T47D (cell line): ENCODE measurements around the gene GSDMA.

Experiments
- DNase-seq, 2 experiments: peaks; one replicate each; pipeline versions ENCODE4 v3.0.0 to v3.0.0-alpha.2; 2011 to 2012; ENCODE audit warnings: low read depth in 1 of 2, low spot score in 1 of 2
- JUND ChIP-seq: IDR thresholded peaks from 2 replicates; pipeline ENCODE4 v1.6.1; 2012; ENCODE audit warnings: low read depth
- in situ Hi-C: cut with HindIII; loops from 2 replicates; pipeline ENCODE4 v1.10.0; 2016; ENCODE audit warnings: low sequenced_read_pairs, low pct_unique_long_range_greater_than_20kb

Gene GSDMA

GRCh38 chr17:39925282-39926134, 37.3 kb upstream of the GSDMA start:
- no peak for DNase-seq
- no peak for TF ChIP-seq JUND
- in situ Hi-C loops: no loop called here

DNA sequence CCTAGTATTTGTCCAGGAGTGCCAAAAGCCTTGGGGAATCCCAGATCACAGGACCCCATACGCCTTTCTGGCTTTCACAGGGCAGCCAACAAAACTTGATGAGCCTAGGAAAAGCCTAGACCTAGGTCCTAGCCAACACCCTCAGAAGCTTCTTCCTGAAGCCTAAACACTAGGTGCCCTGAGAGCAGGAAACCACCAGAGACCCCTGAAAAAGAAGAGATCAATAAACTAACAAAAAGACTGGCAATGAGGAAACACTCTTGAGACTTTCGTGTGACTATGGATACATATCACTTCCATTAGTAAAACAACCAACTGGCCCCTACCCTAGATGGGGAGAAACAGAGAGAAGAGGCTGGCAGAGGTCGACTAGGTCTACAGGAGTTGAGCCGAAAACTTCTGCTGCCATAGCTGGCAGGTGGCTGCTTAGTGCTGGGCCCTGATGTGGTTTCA, 36.6 kb upstream of the GSDMA start:
- in situ Hi-C loops: no loop called here
- no peak for DNase-seq
- TF ChIP-seq JUND: no peak

- DNase-seq: peak in 1 of 2 experiments; percentile 33
- in situ Hi-C loops: no loop called here
Measured at GRCh38 chr17:39926588-39927100, 36.2 kb upstream of the GSDMA start.

GRCh38 chr17:39927101-39927928, 35.5 kb upstream of the GSDMA start, which contains the start of the genes LRRC3C and ORMDL3:
Gene LRRC3C (plus strand): TSS chr17:39927732. CDS start chr17:39941524, 13,792 bp downstream.
Gene ORMDL3 (minus strand): TSS chr17:39927601. CDS start chr17:39924203, 3,398 bp downstream.
- peak; percentile 76 to 97 for DNase-seq
- in situ Hi-C loops: no loop called here
- no peak for TF ChIP-seq JUND

More at GRCh38 chr17:39926588-39927100, 36.2 kb upstream of the GSDMA start:
- TF ChIP-seq JUND: no peak

DNA sequence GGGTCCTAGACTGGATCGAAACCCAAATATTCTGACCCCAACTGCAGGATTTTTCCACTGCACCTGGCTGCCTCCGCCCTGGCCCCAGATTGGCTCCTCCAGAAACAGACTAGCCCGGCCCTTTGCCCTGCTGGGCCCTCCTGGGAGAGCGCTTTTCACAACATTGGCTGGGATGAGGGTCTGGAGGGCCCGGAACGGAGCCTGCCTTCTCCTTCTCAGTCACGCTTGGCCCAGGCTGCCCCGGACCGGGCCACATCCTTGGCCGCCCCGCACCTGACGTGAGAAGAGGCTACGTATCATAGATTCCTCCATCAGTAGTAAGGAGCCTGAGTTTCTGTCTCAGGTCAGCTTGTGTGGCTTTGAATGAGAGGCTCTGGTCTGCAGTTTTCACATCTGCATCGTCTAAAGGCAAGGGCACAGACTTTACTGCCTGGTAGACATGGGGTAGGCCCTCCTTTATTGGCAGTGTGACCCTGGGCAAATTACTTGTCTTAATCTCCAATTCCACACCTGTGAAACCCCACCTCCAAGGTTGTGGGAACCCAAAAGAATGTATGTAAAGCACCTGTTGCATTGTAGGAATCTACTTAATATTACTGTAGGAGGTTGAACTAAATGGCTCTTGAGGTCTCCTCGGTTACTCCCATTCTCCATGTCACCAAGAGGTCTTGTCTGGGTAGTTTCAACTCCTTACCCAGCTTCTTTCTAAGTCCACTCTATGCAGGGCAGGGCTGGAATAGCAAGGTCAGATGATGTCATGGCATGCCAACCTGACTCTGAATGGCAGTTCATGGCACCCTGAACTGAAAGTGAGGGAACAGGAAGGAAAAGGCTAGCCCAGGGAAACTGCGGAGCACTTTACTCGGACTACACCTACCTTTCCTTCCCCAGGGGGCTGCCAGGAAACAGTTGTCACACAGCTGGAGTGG, 34.6 kb upstream of the GSDMA start:
- peak in 1 of 2 experiments; percentile 79 for DNase-seq
- in situ Hi-C loops: no loop called here
- TF ChIP-seq JUND: no peak

- no peak for TF ChIP-seq JUND
- in situ Hi-C loops: no loop called here
- DNase-seq: peak in 1 of 2 experiments; percentile 73
Measured at GRCh38 chr17:39928858-39929645, 33.8 kb upstream of the GSDMA start.

DNA sequence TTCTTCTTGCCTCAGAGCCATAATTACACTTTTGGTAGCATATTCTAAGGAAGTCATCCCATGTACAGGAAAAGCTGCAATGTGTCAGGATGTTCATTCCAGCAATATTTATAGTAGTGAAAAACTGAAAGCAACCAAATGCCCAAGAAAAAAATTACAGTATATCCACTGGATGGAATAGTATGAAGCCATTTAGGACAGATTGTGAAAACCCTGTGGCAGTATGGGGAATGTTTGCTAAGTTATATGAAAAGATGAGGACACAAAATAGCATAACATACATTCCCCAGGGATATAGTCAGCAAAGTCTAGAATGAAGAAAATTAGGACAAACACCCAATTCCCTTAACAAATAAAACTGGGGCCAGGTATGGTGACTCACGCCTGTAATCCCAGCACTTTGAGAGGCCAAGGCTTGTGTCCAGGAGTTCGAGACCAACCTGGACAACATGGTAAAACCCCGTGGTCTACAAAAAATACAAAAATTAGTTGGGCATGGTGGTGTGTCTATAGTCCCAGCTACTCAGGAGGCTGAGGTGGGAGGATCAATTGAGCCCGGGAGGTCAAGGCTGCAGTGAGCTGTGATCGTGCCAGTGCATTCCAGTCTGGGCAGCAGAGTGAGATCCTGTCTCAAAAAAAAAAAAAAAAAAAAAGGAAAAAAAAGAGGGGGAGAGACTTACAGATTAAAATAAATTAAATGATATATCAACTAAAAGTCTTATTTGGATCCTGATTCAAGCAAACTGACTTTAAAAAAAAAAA, 33.0 kb upstream of the GSDMA start:
- peak; percentile 90 for TF ChIP-seq JUND
- in situ Hi-C loops: no loop called here
- peak in 1 of 2 experiments; percentile 79 for DNase-seq

- no peak for TF ChIP-seq JUND
- in situ Hi-C loops: no loop called here
- peak in 1 of 2 experiments; percentile 64 for DNase-seq
Measured at GRCh38 chr17:39933912-39934311, 28.9 kb upstream of the GSDMA start.

DNA sequence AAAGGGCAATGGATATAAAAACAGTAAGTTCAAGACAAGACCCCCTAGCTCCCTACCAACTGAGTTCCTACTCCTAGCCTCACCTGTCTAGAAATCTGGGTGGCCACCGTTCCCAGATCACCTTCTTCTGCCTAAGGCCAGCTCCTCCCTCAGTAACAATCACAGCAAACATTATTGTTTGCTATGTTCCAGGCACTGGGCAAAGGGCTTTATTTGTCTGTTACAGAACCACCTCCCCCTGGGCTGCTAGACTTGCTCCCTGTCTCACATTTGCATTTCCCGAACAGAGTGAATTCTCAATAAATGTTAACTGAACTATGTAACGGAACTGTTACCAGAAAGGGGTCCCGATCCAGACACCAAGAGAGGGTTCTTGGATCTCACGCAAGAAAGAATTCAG, 28.5 kb upstream of the GSDMA start:
- in situ Hi-C loops: no loop called here
- peak in 1 of 2 experiments; percentile 75 for DNase-seq

GRCh38 chr17:39935909-39936308, 26.9 kb upstream of the GSDMA start:
- TF ChIP-seq JUND: no peak
- in situ Hi-C loops: no loop called here
- no peak for DNase-seq

More for the DNA sequence above, 28.5 kb upstream of the GSDMA start:
- no peak for TF ChIP-seq JUND
